Midbrain (tissue), 1 donor: ENCODE measurements around the gene WSCD2.

Experiments used
- DNase-seq: peaks from one replicate; lab custom pipeline; 2025; lab: John Stamatoyannopoulos, UW

Gene WSCD2

GRCh38 chr12:108128221-108129016 is 669 bp upstream of the WSCD2 start:
- no peak for DNase-seq

- DNase-seq, result no peak
These were observed 1.9 kb downstream of the WSCD2 start for GRCh38 chr12:108131035-108131434.

DNA sequence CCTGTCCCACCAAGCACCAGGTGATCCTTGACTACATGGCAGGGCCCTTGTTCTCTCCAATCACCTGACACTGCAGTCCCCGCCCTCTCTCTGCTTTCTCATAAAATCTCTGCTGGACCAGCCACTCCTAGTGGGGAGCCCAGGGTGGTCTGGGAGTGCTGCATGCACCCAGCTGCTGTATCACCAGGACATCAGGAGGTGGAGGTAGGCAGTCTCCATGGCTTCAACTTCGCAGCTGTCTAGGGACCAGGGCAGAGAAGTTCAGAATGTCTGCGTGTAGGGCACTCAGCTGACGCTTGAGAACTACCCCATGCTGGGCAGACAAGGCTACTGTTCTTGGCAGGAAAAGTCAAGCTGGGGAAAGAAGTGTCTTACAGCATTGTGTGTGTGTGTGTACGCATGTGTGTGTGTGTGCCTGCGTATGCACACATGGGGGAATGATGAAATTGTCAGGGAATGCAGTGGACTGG is 2.6 kb downstream of the WSCD2 start:
- no peak for DNase-seq

DNA sequence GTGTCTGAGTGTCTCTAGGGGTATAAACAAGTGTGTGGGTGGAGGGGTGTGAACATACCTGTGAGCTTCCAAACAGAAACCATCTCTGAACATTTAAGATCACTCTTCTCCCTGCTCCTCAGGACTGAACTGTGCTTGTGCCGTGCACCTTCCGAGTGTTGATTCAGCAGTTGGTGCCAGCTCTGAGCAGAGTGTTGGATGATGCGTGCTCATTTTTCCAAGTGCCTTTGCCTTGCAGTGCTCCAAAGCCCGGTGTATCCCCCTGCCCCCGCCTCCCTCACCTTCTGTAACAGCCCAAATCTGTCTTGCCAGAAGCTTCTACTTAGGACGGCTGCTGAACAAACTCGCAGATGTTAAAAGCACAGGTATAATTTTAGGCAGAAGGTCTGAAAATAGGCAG is 4.4 kb downstream of the WSCD2 start:
- DNase-seq, result no peak

DNA sequence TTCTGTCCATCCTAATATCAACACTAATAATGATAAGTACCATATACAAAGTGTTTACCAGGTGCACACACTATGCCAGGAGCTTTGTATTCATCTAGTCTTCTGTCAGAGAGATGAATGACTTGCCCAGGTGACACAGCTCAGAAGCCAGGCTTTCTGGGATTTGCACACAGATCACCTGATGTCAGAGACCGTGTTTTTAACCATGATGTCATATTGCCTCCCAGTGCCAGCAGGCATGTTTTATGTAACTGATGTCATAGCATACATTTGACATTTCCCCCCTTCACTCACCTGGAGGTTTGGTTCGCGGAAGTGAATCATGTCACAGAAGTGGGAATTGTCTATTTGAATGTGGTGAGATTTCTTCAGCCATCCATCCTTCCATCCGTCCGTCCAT is 5.7 kb downstream of the WSCD2 start:
- no peak for DNase-seq

DNA sequence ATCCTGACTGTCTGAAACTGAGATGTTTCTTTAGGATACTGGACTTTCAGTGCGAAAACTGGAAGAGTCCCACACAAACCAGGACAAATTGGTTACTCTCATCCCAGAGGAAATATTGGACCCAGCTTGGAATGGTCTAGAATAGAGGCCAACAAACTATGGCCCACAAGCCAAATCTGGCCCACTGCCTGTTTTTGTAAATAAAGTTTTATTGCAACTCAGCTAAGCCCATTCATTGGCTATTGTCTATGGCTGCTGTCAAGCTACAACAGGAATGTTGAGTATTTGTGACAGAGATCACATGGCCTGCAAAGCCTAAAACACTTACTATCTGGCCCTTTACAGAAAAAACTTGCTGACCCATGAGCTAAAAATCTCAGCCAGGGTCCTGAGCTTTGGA is 6.5 kb downstream of the WSCD2 start:
- no peak for DNase-seq

- DNase-seq, result no peak
These were observed 7.6 kb downstream of the WSCD2 start for GRCh38 chr12:108136697-108137096.

DNA sequence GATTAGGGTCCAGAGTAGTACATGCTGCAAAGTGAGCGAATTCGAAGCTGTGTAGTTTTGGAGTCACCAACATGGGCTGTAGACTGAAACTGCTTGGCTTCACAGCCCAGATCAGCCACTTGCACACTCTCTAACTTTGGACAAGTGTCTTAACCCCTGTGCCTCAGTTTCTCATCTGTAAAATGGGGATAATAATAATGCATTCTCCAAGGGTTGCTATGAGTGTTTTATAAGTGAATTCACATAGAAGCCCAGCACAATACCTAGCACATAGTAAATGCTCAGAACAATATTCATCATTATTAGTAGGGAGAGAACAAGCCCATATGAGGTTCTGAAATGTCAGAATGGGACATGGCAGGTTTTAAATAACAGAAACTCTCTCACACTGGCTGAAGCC is 10.4 kb downstream of the WSCD2 start:
- no peak for DNase-seq

DNA sequence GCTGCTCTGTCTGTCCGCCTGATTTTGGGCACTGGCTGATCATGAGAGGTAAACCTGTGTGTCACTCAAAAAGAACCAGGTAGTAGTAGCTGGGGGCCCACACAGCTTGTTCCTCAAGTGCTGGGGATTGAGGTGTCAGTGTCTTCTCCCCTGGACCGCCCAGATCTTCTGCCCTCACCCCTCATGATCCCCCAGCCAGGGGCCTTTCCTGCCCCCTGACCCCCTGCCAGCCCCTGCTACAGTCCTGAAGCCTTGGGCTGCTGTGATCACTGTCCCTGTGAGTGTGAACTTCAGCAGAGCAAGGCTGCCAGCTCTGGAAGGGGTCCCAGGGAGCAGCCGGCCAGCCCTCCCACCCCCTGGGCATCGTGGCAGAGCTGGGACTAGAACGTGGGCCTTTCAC is 11.4 kb downstream of the WSCD2 start:
- DNase-seq, result no peak

- no peak for DNase-seq
These were observed 12.6 kb downstream of the WSCD2 start for GRCh38 chr12:108141600-108142130.

GRCh38 chr12:108143144-108143543 is 14.1 kb downstream of the WSCD2 start:
- DNase-seq, result no peak

DNA sequence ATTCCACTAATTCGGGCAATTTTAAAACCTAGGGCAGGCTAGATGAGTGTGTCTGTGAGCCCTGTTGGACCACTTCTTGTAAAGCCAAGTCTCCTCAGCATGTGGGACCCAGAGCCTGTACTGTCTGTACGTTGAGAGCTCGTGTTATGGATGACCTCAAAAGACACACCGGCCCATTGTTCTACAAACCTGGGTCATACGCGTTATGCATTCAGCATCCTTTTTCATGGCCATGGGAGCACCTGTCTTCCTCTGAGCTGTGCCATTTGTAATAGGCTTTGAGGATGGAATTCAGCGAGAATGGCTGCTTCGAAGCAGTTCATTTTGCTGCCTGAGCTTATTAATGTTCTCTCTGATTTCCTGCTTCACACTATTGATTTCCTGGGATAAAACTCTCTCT is 15.0 kb downstream of the WSCD2 start:
- DNase-seq, result no peak

DNA sequence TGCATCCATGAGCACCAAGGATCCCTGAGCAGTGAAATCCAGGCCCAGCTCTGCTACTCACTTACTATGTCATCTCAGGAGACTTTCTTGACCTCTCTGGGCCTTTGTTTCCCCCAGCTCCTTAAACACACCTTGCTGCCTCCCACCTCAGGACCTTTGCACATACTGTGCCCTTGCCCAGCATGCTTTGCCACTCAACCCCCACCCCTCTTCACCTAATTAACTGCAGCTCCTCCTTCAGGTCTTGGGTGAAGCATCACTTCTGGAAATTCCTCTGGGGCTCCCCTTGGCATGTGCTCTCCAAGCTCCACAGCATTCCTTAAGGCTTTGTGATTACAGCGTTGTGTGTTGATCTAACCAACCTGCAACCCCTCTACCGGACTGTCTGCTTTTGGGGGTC is 15.9 kb downstream of the WSCD2 start:
- DNase-seq, result no peak

DNA sequence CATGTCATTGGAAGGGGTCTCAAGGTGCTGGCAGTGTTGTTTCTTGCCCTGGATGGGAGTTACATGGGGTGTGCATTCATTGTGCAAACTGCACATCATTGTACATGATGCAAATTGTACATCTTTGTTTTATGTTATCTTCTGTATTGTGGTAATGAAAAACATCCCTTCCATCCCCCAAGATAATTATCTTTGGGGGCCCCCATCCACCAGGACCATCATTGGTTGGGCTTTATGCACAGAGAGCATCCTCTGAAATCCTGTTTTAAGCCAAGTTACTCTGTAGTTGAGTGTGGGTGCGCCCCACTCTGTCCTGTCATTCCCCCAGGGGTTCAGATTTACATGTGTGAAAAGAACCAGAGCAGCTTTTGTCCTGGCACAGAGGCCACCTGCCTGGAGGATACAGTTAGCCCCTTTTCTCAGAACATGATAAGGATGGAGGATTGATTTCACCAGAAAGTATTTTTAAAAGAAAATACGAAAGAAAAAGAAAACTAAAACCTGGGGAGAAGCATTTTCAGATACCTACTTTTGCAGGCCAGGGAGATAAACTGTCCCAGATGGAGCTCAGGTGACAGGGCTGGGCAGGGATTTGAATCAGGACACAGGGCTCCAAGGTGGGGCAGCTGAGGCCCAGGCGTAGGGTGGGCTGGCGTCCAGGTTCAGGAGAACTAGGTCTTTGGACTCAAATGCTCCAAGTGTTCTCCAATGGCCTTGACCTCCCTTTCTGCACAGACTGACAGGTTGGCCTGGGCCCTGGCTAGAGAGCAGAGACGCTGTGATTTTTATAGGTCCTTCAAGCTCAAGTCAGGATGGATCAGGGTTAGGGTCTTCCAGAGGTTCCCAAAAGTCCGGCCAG is 17.2 kb downstream of the WSCD2 start:
- DNase-seq, result no peak

DNA sequence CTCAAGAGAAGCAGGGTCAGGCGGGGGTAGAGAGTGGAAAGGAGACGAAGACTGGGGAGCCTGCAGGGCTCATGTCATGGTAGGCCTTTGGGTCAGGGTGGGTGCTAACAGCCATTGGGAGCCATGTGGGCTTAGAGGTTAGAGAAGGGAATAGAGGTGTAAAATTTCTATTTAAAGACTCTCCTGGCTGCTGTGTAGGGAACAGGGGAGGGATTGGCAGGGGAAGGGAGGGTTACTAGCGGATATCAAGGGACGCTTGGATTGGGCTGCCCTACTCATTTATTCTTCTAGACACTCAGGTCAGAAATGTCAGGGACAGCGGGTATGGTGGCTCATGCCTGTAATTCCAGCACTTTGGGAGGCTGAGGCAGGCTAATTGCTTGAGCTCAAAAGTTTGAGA is 18.2 kb downstream of the WSCD2 start:
- no peak for DNase-seq

GRCh38 chr12:108148521-108149074 is 19.5 kb downstream of the WSCD2 start:
- DNase-seq, result no peak

- no peak for DNase-seq
These were observed 21.3 kb downstream of the WSCD2 start for GRCh38 chr12:108150436-108150835.

DNA sequence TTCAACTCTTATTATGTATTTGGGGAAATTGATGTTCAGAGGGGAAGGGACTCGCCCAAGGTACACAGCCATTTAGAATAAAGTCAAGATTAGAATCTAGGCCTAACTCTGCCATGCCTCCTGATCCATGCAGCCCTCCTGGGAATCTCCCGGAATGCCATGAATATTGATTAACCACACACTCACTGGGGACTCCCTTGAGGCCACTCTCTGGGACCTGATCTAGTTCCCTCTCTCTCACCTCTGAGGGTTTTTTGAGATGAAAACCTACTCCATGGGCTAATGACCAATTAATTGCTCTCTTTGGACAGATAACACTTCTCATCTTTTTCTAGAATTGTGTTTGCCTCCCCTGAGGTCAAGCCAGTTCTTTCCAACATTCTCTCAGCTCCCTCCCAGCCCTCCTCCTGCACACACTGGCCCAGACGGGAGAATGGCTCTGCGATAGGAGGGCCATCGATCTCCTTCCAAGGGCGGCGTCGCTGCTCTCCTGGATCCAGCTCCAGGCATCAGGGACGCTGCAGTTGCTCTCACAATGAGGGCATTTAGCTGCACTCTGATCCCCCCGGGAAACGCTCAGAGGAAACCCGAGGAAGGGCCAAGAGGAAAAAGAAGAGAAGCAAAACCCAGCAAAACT is 22.6 kb downstream of the WSCD2 start:
- DNase-seq, result no peak

- DNase-seq, result no peak
These were observed 23.1 kb downstream of the WSCD2 start for GRCh38 chr12:108152170-108152538.

- DNase-seq, result no peak
These were observed 27.6 kb downstream of the WSCD2 start for GRCh38 chr12:108156717-108157116.

GRCh38 chr12:108157870-108158459 is 28.9 kb downstream of the WSCD2 start:
- no peak for DNase-seq

- DNase-seq, result no peak
These were observed 33.1 kb downstream of the WSCD2 start for GRCh38 chr12:108162207-108162606.
